ENCODE measurements around the gene AIFM3. TPM values are rescaled to one million over a fixed set of nuclear protein-coding genes. Genes with fewer than 3 reads are reported as not detected.

Gene AIFM3
- total and polyA plus RNA-seq, 10 donors: 2.0 to 8.7 (median 5.7) TPM

GRCh38 chr22:21014202-21014725 is 47.2 kb downstream of the AIFM3 start:
- intact Hi-C loops (cut with DNase I; ENCODE audit: low total_unique reads): loop anchor here (10.0 kb wide), 1 partner anchor 49 kb away; the partner anchor contains the start of gene AIFM3
- peak overlapping the region; percentile 32 to 74 (median 48) for H3K4me3 ChIP-seq
- H3K9me3 ChIP-seq: no peaks in the 10 kb centered on the region
- WGBS, 5 donors: 0 to 2% (median 1%) methylated on average over 12 to 40 of the region's 40 CpGs
- H3K36me3 ChIP-seq: no peaks in the 10 kb centered on the region
- H3K4me1 ChIP-seq: peaks cover 13 to 37% (median 25%) of the 10 kb centered on the region in 6 donors
- TF ChIP-seq, protein P1, sequence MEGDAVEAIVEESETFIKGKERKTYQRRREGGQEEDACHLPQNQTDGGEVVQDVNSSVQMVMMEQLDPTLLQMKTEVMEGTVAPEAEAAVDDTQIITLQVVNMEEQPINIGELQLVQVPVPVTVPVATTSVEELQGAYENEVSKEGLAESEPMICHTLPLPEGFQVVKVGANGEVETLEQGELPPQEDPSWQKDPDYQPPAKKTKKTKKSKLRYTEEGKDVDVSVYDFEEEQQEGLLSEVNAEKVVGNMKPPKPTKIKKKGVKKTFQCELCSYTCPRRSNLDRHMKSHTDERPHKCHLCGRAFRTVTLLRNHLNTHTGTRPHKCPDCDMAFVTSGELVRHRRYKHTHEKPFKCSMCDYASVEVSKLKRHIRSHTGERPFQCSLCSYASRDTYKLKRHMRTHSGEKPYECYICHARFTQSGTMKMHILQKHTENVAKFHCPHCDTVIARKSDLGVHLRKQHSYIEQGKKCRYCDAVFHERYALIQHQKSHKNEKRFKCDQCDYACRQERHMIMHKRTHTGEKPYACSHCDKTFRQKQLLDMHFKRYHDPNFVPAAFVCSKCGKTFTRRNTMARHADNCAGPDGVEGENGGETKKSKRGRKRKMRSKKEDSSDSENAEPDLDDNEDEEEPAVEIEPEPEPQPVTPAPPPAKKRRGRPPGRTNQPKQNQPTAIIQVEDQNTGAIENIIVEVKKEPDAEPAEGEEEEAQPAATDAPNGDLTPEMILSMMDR (IDR thresholded peaks at IDR 0.05 in 8 of 11, conservative IDR thresholded peaks at IDR 0.05 in 3 of 11): no peak
- peak; percentile 59 to 84 (median 79) for TF ChIP-seq POLR2AphosphoS5 (IDR thresholded peaks at IDR 0.05)
- TF ChIP-seq POLR2A (IDR thresholded peaks at IDR 0.05): no peak
- peak; percentile 96 for DNase-seq
- H3K27me3 ChIP-seq (replicated peaks in 1 of 7): peaks cover 0 to 12% (median 0%) of the 10 kb centered on the region in 7 donors
- peak overlapping the region in 7 of 8 donors; percentile 61 to 85 (median 80) for H3K27ac ChIP-seq

- TF ChIP-seq POLR2A (IDR thresholded peaks at IDR 0.05) (no peak), POLR2AphosphoS5 (IDR thresholded peaks at IDR 0.05) (peak; percentile 62 to 74 (median 68))
- intact Hi-C loops (cut with DNase I; ENCODE audit: low total_unique reads): loop anchor here (10.0 kb wide), 1 partner anchor 50 kb away; the partner anchor contains the start of gene AIFM3
- Histone ChIP-seq H3K9me3 (no peaks in the 10 kb centered on the region), H3K27ac (peak within 1 kb of the TSS; percentile 39 to 85 (median 78)), H3K27me3 (replicated peaks in 1 of 7) (peaks cover 0 to 12% (median 0%) of the 10 kb centered on the region in 7 donors), H3K36me3 (no peaks in the 10 kb centered on the region), H3K4me3 (peak within 1 kb of the TSS; percentile 32 to 74 (median 48)), H3K4me1 (peaks cover 13 to 37% (median 25%) of the 10 kb centered on the region in 6 donors)
- DNase-seq: peak; percentile 84
- 29 to 55% (median 32%) methylated on average over 12 of the region's 12 CpGs for WGBS, 5 donors
Measured at GRCh38 chr22:21014726-21015465, 47.8 kb downstream of the AIFM3 start, which contains the start of gene P2RX6. Gene P2RX6 (plus strand): TSS chr22:21015165. CDS start chr22:21015175, 10 bp downstream.

GRCh38 chr22:21015466-21016006 is 48.5 kb downstream of the AIFM3 start:
- Histone ChIP-seq H3K36me3 (no peaks in the 10 kb centered on the region), H3K27ac (peak overlapping the region in 7 of 8 donors; percentile 29 to 85 (median 80)), H3K4me3 (peak overlapping the region in 4 of 8 donors; percentile 15 to 74 (median 50)), H3K27me3 (replicated peaks in 1 of 7) (peaks cover 0 to 12% (median 0%) of the 10 kb centered on the region in 7 donors), H3K9me3 (no peaks in the 10 kb centered on the region), H3K4me1 (peaks cover 13 to 37% (median 25%) of the 10 kb centered on the region in 6 donors)
- intact Hi-C loops (cut with DNase I; ENCODE audit: low total_unique reads): loop anchor here (10.0 kb wide), 1 partner anchor 51 kb away; the partner anchor contains the start of gene AIFM3
- TF ChIP-seq POLR2A (IDR thresholded peaks at IDR 0.05): no peak
- TF ChIP-seq, protein P1 (IDR thresholded peaks at IDR 0.05 in 8 of 11, conservative IDR thresholded peaks at IDR 0.05 in 3 of 11): no peak
- TF ChIP-seq POLR2AphosphoS5 (IDR thresholded peaks at IDR 0.05): no peak
- DNase-seq: peak; percentile 61
- WGBS, 5 donors: 59 to 73% (median 69%) methylated on average over 10 of the region's 10 CpGs

DNA sequence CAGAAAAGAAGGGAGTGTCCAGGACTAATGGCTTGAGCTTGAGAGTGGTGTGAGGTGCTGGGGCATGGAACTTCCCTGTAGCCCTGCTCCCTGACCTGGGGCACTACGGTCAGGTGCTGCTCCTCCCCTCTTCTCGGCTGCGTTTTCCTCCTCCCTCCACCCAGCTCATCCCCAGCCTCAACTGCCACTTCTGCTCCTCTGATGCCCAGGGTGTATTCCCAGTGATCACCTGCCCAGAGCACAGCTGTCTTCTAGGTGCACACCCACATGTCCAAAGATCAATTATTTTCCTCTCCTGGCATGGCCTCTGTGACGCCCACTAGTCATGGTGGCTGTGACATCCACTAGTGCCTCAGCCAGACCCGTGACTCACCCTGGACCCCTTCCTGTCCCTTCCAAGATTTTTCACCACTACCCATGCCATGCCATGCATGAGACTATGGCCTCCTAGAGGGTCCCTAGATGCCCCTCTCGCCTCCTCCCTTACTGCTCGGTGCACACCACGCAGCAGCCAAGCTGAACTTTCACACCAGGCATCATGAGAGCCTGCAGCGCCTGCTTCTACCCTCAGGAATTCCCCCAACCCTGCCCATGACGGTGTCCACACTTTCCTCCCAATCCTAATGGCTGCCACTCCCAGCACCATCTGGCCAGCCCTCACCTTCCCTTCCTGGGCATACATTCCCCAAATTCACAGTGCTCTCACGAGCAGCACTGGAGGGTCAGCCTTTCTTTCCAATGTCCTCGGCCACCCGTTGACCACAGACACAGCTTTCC is 49.8 kb downstream of the AIFM3 start:
- no peaks in the 10 kb centered on the region for H3K36me3 ChIP-seq
- peak overlapping the region in 2 of 8 donors; percentile 3 to 37 for H3K27ac ChIP-seq
- peak; percentile 56 for DNase-seq
- H3K4me1 ChIP-seq: peaks cover 13 to 37% (median 25%) of the 10 kb centered on the region in 6 donors
- TF ChIP-seq POLR2A (IDR thresholded peaks at IDR 0.05) (no peak), POLR2AphosphoS5 (IDR thresholded peaks at IDR 0.05) (no peak)
- TF ChIP-seq, protein P1 (IDR thresholded peaks at IDR 0.05 in 8 of 11, conservative IDR thresholded peaks at IDR 0.05 in 3 of 11): no peak
- intact Hi-C loops (cut with DNase I; ENCODE audit: low total_unique reads): loop anchor here (10.0 kb wide), 1 partner anchor 52 kb away; the partner anchor contains the start of gene AIFM3
- H3K9me3 ChIP-seq: no peaks in the 10 kb centered on the region
- H3K27me3 ChIP-seq (replicated peaks in 1 of 7): peaks cover 0 to 12% (median 0%) of the 10 kb centered on the region in 7 donors
- no peak overlapping the region for H3K4me3 ChIP-seq
- 82 to 86% (median 83%) methylated on average over 12 to 13 of the region's 13 CpGs for WGBS, 5 donors

All from spleen (tissue), 11 donors.